Ovary (tissue), 3 donors: ENCODE measurements around the gene FBXL17.

Experiments used
- CTCF ChIP-seq, 3 donors: fragments of 450-650 bp in 2 of 3; fragments of 200-600 bp in 1 of 3; IDR thresholded peaks; one replicate each; pipeline versions ENCODE4 v1.5.1 to v1.8.0; 2016 to 2022; ENCODE audit warnings: antibody characterized with exemption in 3 of 3, mild to moderate bottlenecking in 1 of 3
- EP300 ChIP-seq: sonication (generic); formaldehyde crosslinking; IDR thresholded peaks from one replicate; pipeline ENCODE4 v1.6.1; 2017; ENCODE audit warnings: antibody characterized with exemption
- POLR2A ChIP-seq: fragments of 450-650 bp; IDR thresholded peaks from one replicate; pipeline ENCODE4 v1.6.1; 2017; ENCODE audit warnings: antibody characterized with exemption, mild to moderate bottlenecking, moderate library complexity
- donor health status: DM: no; HTN: no; CAD: no.

- TF ChIP-seq CTCF (IDR thresholded peaks at IDR 0.05) = no peak
- TF ChIP-seq EP300 = no peak
- TF ChIP-seq POLR2A = no peak
Observed at GRCh38 chr5:107966201-107966600, 415.7 kb downstream of the FBXL17 start.
